GM23338 (cell line): ENCODE data around the gene JAKMIP2. TPM values are rescaled to one million over a fixed set of nuclear protein-coding genes. Genes with fewer than 3 reads are reported as not detected.
A peak's percentile ranks its signal among the peaks of the same experiment; 100 is the strongest.
"Not testable (repeated sequence)": the region's sequence is repeated elsewhere in the genome, so short reads cannot be mapped to it uniquely, and the experiment has no call there.

ENCODE experiments used
- ATAC-seq: fragments of 200-7000 bp; cut with Tn5 transposase; 3 replicates; pipeline ENCODE4 v1.9.1; 2020
- DNase-seq: peaks from one replicate; pipeline ENCODE4 v3.0.0-alpha.2; 2015; ENCODE audit warnings: low spot score
- H2AFZ ChIP-seq: fragments of 200-600 bp; sonication (generic); 2 replicates; pipeline ENCODE4 v1.8.0; 2016; ENCODE audit warnings: antibody characterized with exemption, mild to moderate bottlenecking, moderate library complexity
- H3F3A ChIP-seq: fragments of 200-600 bp; sonication (generic); replicated peaks from 2 replicates; pipeline ENCODE4 v1.8.0; 2017; ENCODE audit warnings: antibody characterized with exemption, mixed run types, low read depth
- H3K27ac ChIP-seq: fragments of 200-600 bp; sonication (generic); 2 replicates; pipeline ENCODE4 v1.6.1; 2016; ENCODE audit warnings: low read depth
- H3K27me3 ChIP-seq: fragments of 200-600 bp; sonication (generic); 2 replicates; pipeline ENCODE4 v1.8.0; 2016; ENCODE audit warnings: mild to moderate bottlenecking, mixed run types, moderate library complexity; ENCODE audit not compliant: insufficient read depth
- H3K36me3 ChIP-seq: fragments of 200-600 bp; sonication (generic); 2 replicates; pipeline ENCODE4 v1.8.0; 2016; ENCODE audit warnings: mild to moderate bottlenecking; ENCODE audit not compliant: insufficient read depth
- H3K4me1 ChIP-seq: fragments of 200-600 bp; sonication (generic); 2 replicates; pipeline ENCODE4 v1.8.0; 2016; ENCODE audit warnings: mild to moderate bottlenecking, moderate library complexity; ENCODE audit not compliant: insufficient read depth
- H3K4me2 ChIP-seq: fragments of 200-600 bp; sonication (generic); 2 replicates; pipeline ENCODE4 v1.7.1; 2017; ENCODE audit warnings: mixed run types
- H3K4me3 ChIP-seq: fragments of 200-600 bp; sonication (generic); 2 replicates; pipeline ENCODE4 v1.6.1; 2016; ENCODE audit warnings: mixed run types
- H3K79me2 ChIP-seq: fragments of 200-600 bp; sonication (generic); replicated peaks from 2 replicates; pipeline ENCODE4 v1.8.0; 2017; ENCODE audit warnings: mild to moderate bottlenecking; ENCODE audit not compliant: insufficient read depth
- H3K9me2 ChIP-seq: fragments of 200-600 bp; sonication (generic); 2 replicates; pipeline ENCODE4 v1.8.0; 2017; ENCODE audit not compliant: insufficient read depth
- H4K20me1 ChIP-seq: fragments of 200-600 bp; sonication (generic); replicated peaks from 2 replicates; pipeline ENCODE4 v1.8.0; 2017; ENCODE audit warnings: mild to moderate bottlenecking; ENCODE audit not compliant: insufficient read depth
- H3K27ac Mint-ChIP-seq: 2 replicates; pipeline ENCODE4 v1.8.0; 2020; ENCODE audit warnings: inconsistent platforms, mild to moderate bottlenecking, moderate library complexity, mixed read lengths
- H3K27me3 Mint-ChIP-seq: 3 replicates; pipeline ENCODE4 v1.8.0; 2022; ENCODE audit warnings: low read depth, mild to moderate bottlenecking, moderate library complexity, mixed read lengths, inconsistent platforms; ENCODE audit not compliant: insufficient read depth, poor library complexity
- H3K36me3 Mint-ChIP-seq: 3 replicates; pipeline ENCODE4 v1.8.0; 2021; ENCODE audit warnings: low read depth, mild to moderate bottlenecking, inconsistent platforms, moderate library complexity, mixed read lengths
- H3K4me1 Mint-ChIP-seq: 3 replicates; pipeline ENCODE4 v1.8.0; 2020; ENCODE audit warnings: mild to moderate bottlenecking, inconsistent platforms, mixed read lengths
- H3K4me3 Mint-ChIP-seq: 3 replicates; pipeline ENCODE4 v1.8.0; 2021; ENCODE audit warnings: moderate library complexity, mild to moderate bottlenecking, inconsistent platforms, mixed read lengths
- H3K9me3 Mint-ChIP-seq: 3 replicates; pipeline ENCODE4 v1.8.0; 2020; ENCODE audit warnings: moderate library complexity, mild to moderate bottlenecking, inconsistent platforms, mixed read lengths
- POLR2AphosphoS5 ChIP-seq: IDR thresholded peaks from 2 replicates; pipeline ENCODE4 v1.6.1; 2016; ENCODE audit warnings: antibody characterized with exemption, low read depth
- STAT1 ChIP-seq: IDR thresholded peaks from one replicate; pipeline ENCODE4 v1.6.1; 2016; ENCODE audit warnings: antibody characterized with exemption; ENCODE audit not compliant: unreplicated experiment
- ZNF114 ChIP-seq: fragments of 250-450 bp; sonication (Bioruptor Pico); IDR thresholded peaks from 2 replicates; pipeline ENCODE4 v1.5.0; 2020; ENCODE audit warnings: mild to moderate bottlenecking, moderate library complexity
- ZNF331 ChIP-seq: fragments of 250-450 bp; sonication (Bioruptor Pico); IDR thresholded peaks from 2 replicates; pipeline ENCODE4 v1.5.0; 2020; ENCODE audit warnings: low read depth, mild to moderate bottlenecking, moderate library complexity
- polyA plus RNA-seq: library from polyadenylated mRNA; unstranded; fragments of >200 nt; fragmentation: Nextera tagmentation; extraction: Ambion mirVana; gene quantifications from 2 replicates; pipeline ENCODE4 v1.2.1, GENCODE V29; 2016
- total RNA-seq: library from RNA; depleted of rRNA; stranded (reverse); fragments of >200 nt; shearing (Covaris generic); gene quantifications from 2 replicates; pipeline ENCODE4 v1.2.3, GENCODE V29; 2014

Gene JAKMIP2
- total and polyA plus RNA-seq, 2 experiments from 2014 or later = 20.5 to 27.2 TPM

DNA sequence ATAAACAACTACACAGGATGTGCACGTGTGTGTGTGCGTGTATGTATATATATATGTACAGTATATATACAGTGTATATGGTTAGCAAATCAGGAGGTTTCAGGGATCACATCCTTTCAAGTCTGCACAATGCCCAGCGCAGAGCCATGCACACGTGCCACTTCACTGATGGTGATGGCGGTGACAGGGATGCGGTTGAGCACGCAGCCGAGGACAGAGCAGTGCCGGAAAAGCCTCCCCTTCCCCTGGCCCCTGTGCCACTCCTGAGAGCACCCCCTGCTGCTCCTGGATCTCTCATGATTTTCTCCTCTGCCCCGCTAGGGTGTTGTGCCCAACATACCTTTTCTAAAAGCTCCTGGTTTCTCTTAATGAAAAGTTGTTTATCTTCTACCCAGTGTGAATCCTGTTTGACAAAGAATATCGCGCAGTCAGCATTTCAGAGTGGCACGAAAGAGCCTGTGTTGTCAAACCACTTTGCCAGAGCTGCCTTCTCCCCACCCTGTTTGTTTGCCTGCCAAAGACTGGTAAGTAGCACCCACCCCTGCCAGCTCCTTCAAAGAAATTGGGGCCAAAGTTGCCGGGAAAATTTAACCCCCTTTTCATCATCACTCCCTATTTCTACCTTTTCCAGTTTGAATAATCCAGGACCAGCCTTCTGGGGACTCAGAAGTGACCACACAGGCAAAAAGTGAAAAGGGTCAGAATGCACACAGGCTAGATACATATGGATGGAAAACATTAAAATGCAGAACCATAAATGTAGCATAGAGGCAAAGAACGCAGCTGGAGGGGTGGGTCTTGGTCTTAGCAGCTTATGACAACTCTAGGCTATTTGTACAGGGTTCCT is 146.4 kb downstream of the JAKMIP2 start:
- no peak for DNase-seq
- no peaks in the 10 kb centered on the region for H3K27me3 ChIP-seq
- H3K4me2 ChIP-seq = no peak overlapping the region
- Mint-ChIP-seq H3K9me3 (no peaks in the 10 kb centered on the region), H3K4me3 (no peak overlapping the region), H3K4me1 (peaks cover 11% of the 10 kb centered on the region), H3K27ac (0 out of 2 replicates have a peak overlapping the region, but pooled peaks have one; percentile 36), H3K36me3 (peaks cover 27% of the 10 kb centered on the region), H3K27me3 (peaks cover 4% of the 10 kb centered on the region)
- no peaks in the 10 kb centered on the region for H4K20me1 ChIP-seq
- ATAC-seq = no peak; the same call in 2 of the 3 replicates
- H3K9me2 ChIP-seq = no peaks in the 10 kb centered on the region
- TF ChIP-seq ZNF114 (no peak), STAT1 (no peak), POLR2AphosphoS5 (no peak)
- no peak overlapping the region for H3K27ac ChIP-seq
- H3F3A ChIP-seq = 0 out of 2 replicates have a peak, but pooled peaks cover 9% of the 10 kb centered on the region
- peaks cover 26% of the 10 kb centered on the region; the same call in 1 of the 2 replicates for H3K36me3 ChIP-seq
- no peaks in the 10 kb centered on the region for H3K79me2 ChIP-seq
- no peak overlapping the region for H2AFZ ChIP-seq
- H3K4me3 ChIP-seq = no peak overlapping the region
- H3K4me1 ChIP-seq = peaks cover 19% of the 10 kb centered on the region

DNA sequence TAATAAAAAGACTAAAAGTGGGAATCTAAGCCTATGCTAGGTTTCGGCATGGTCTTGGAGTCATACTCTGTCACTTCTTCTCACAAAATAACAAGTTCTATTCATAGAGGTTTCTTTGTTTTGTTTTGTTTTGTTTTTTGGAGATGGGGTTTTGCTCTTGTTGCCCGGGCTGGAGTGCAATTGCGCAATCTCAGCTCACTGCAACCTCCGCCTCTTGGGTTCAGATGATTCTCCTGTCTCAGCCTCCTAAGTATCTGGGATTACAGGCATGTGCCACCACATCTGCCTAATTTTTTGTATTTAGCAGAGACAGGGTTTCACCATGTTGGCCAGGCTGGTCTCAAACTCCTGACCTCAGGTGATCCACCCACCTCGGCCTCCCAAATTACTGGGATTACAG is 147.1 kb downstream of the JAKMIP2 start:
- not testable (repeated sequence) for H3K4me3 ChIP-seq, H3K27ac Mint-ChIP-seq, H3K79me2 ChIP-seq, H3K4me3 Mint-ChIP-seq, H3K27me3 Mint-ChIP-seq, H3K27me3 ChIP-seq, DNase-seq, H4K20me1 ChIP-seq, H3K9me2 ChIP-seq, H3F3A ChIP-seq, H3K4me2 ChIP-seq, ATAC-seq, H3K9me3 Mint-ChIP-seq, H3K27ac ChIP-seq, H2AFZ ChIP-seq
- H3K36me3 Mint-ChIP-seq = peaks cover 28% of the 10 kb centered on the region
- Histone ChIP-seq H3K4me1 (peaks cover 19% of the 10 kb centered on the region), H3K36me3 (peaks cover 23% of the 10 kb centered on the region; the same call in 1 of the 2 replicates)
- peaks cover 11% of the 10 kb centered on the region for H3K4me1 Mint-ChIP-seq

DNA sequence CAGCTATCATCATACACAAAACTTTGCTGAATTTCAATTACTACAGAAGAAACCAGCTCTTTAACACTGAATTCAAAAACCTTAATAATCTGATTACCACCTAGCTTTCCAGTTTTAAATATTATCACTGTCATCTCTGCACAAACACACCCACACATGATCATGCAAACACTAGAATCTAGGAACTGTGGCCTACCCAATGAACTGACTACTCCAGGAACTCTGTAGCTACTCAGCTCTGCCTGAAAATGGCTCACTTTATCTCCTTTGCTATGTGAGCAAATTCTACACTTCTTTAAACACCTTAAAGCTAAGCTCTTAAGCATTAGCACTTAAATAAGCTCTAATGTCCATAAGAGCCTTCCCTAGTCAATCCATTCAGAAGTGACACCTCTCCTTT is 149.4 kb downstream of the JAKMIP2 start:
- Histone ChIP-seq H3K9me2 (no peaks in the 10 kb centered on the region), H3K4me1 (peaks cover 19% of the 10 kb centered on the region), H3K27me3 (no peaks in the 10 kb centered on the region), H3K36me3 (peaks cover 9% of the 10 kb centered on the region; the same call in 1 of the 2 replicates), H3K4me3 (no peak overlapping the region), H2AFZ (no peak overlapping the region), H3K4me2 (no peak overlapping the region; the same call in 1 of the 2 replicates), H3K79me2 (no peaks in the 10 kb centered on the region), H4K20me1 (no peaks in the 10 kb centered on the region), H3K27ac (peak overlapping the region; percentile 79), H3F3A (no peaks in the 10 kb centered on the region)
- Mint-ChIP-seq H3K27me3 (peaks cover 4% of the 10 kb centered on the region), H3K4me3 (no peak overlapping the region), H3K9me3 (no peaks in the 10 kb centered on the region), H3K4me1 (peaks cover 11% of the 10 kb centered on the region), H3K27ac (peak overlapping the region; percentile 68; the same call in 1 of the 2 replicates), H3K36me3 (peaks cover 26% of the 10 kb centered on the region)
- ATAC-seq (no peak), DNase-seq (no peak)
- no peak for TF ChIP-seq ZNF331
